Type B pancreatic cell (in vitro differentiated cells): Measurements from ENCODE around the gene TAF1. TPM values are rescaled to one million over a fixed set of nuclear protein-coding genes. Genes with fewer than 3 reads are reported as not detected.

ENCODE experiments used
- DNase-seq: peaks from one replicate; pipeline ENCODE4 v3.0.0; 2021; ENCODE audit warnings: mixed read lengths; ENCODE audit not compliant: unreplicated experiment; ENCODE audit errors: extremely low spot score
- H3K27ac Mint-ChIP-seq: 2 replicates; pipeline ENCODE4 v1.8.0; 2021; ENCODE audit warnings: mild to moderate bottlenecking, mixed read lengths
- H3K27me3 Mint-ChIP-seq: 2 replicates; pipeline ENCODE4 v1.8.0; 2021; ENCODE audit warnings: mixed read lengths
- H3K36me3 Mint-ChIP-seq: 2 replicates; pipeline ENCODE4 v1.8.0; 2021; ENCODE audit warnings: mixed read lengths
- H3K4me1 Mint-ChIP-seq: one replicate; pipeline ENCODE4 v1.8.0; 2021; ENCODE audit warnings: mixed read lengths; ENCODE audit not compliant: unreplicated experiment
- H3K4me3 Mint-ChIP-seq: 2 replicates; pipeline ENCODE4 v1.8.0; 2021; ENCODE audit warnings: mild to moderate bottlenecking, mixed read lengths
- H3K9me3 Mint-ChIP-seq: 2 replicates; pipeline ENCODE4 v1.8.0; 2021; ENCODE audit warnings: mixed read lengths
- total RNA-seq: library from RNA; stranded (reverse); gene quantifications from 2 replicates; pipeline ENCODE4 v1.2.1, GENCODE V29; 2021; ENCODE audit warnings: low replicate concordance
- TF ChIP-seq, protein P1 (sequence below): fragments of 200-600 bp; sonication (generic); conservative IDR thresholded peaks from 2 replicates; pipeline ENCODE4 v1.5.0; 2021; ENCODE audit warnings: antibody characterized with exemption, mild to moderate bottlenecking

TAF1 gene
- total RNA-seq, 1 donor from 2014 or later: 34.8 TPM

- Mint-ChIP-seq H3K4me3 (peak overlapping the region; percentile 58), H3K36me3 (peaks cover 4% of the 10 kb centered on the region), H3K27me3 (no peaks in the 10 kb centered on the region), H3K9me3 (no peaks in the 10 kb centered on the region), H3K27ac (no peak overlapping the region), H3K4me1 (peaks cover 4% of the 10 kb centered on the region)
- TF ChIP-seq, protein P1, sequence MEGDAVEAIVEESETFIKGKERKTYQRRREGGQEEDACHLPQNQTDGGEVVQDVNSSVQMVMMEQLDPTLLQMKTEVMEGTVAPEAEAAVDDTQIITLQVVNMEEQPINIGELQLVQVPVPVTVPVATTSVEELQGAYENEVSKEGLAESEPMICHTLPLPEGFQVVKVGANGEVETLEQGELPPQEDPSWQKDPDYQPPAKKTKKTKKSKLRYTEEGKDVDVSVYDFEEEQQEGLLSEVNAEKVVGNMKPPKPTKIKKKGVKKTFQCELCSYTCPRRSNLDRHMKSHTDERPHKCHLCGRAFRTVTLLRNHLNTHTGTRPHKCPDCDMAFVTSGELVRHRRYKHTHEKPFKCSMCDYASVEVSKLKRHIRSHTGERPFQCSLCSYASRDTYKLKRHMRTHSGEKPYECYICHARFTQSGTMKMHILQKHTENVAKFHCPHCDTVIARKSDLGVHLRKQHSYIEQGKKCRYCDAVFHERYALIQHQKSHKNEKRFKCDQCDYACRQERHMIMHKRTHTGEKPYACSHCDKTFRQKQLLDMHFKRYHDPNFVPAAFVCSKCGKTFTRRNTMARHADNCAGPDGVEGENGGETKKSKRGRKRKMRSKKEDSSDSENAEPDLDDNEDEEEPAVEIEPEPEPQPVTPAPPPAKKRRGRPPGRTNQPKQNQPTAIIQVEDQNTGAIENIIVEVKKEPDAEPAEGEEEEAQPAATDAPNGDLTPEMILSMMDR: no peak
- no peak for DNase-seq
Observed at GRCh38 chrX:71364221-71364620, 1.9 kb upstream of the TAF1 start.

DNA sequence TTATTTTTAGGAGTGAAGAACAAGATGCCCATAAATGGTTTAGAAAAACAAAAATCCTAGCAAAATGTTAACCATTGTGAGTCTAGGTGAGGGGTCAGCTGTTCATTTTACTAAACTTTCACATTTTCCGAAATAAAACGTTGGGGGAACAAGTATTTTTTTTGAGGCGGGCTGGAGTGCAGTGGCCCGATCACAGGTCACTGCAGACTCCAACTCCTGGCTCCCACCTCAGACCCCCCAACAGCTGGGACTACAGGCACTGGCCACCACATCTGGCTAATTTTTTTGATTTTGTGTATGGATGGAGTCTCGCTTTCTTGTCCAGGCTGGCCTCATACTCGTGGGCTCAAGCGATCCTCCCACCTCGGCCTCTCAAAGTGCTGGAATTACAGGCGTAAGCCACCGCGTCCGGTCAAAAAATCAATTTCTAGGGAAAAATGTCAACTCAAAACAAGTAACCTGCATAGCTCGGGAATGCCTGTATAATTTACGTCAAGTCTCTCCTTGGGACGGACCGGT is 742 bp upstream of the TAF1 start:
- TF ChIP-seq, protein P1: no peak
- peaks cover 4% of the 10 kb centered on the region for H3K4me1 Mint-ChIP-seq
- H3K4me3 Mint-ChIP-seq: peak overlapping the region; percentile 99
- no peaks in the 10 kb centered on the region for H3K9me3 Mint-ChIP-seq
- no peak for DNase-seq
- peaks cover 4% of the 10 kb centered on the region for H3K36me3 Mint-ChIP-seq
- H3K27ac Mint-ChIP-seq: peak overlapping the region; percentile 97
- H3K27me3 Mint-ChIP-seq: no peaks in the 10 kb centered on the region

DNA sequence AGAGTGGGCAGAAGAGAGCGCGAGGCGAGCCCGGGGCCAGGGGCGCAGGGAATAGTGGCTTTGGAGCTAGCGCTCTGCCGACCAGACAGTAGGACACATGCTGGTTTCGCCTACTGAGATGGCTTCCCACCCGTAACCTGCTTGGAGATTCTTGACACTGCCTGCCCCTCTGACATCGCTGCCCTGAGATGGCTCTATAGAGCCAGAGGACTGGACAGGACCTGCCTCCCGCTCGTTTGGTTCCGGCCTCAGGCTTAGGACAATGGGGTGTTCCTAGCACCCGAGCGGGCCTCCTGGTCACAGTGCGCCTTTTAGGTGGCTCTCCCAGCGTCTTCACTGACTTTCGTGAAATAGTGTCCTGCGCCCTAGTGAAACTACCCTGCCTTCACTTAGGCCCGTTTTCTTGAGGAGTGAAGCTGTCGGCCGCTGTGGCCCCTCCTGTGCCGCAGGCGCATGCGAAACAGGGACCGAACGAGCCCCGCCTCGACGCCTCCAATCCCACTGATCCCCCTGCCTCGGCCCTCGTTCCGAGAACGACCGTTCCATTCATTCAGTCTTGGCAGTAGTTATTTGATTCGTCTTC is 608 bp downstream of the TAF1 start:
- Mint-ChIP-seq H3K9me3 (no peaks in the 10 kb centered on the region), H3K27me3 (no peaks in the 10 kb centered on the region), H3K27ac (peak overlapping the region; percentile 97)

GRCh38 chrX:71367396-71367795 is 1.2 kb downstream of the TAF1 start:
- H3K9me3 Mint-ChIP-seq: no peaks in the 10 kb centered on the region
- no peak for DNase-seq
- H3K4me3 Mint-ChIP-seq: peak overlapping the region; percentile 99
- TF ChIP-seq, protein P1: no peak
- peaks cover 12% of the 10 kb centered on the region for H3K36me3 Mint-ChIP-seq
- peak overlapping the region; percentile 97 for H3K27ac Mint-ChIP-seq
- peaks cover 4% of the 10 kb centered on the region for H3K4me1 Mint-ChIP-seq
- no peaks in the 10 kb centered on the region for H3K27me3 Mint-ChIP-seq

More for the DNA sequence above, 608 bp downstream of the TAF1 start:
- peaks cover 4% of the 10 kb centered on the region for H3K4me1 Mint-ChIP-seq
- H3K4me3 Mint-ChIP-seq: peak overlapping the region; percentile 99
- H3K36me3 Mint-ChIP-seq: peaks cover 12% of the 10 kb centered on the region
- TF ChIP-seq, protein P1: no peak
- DNase-seq: no peak

DNA sequence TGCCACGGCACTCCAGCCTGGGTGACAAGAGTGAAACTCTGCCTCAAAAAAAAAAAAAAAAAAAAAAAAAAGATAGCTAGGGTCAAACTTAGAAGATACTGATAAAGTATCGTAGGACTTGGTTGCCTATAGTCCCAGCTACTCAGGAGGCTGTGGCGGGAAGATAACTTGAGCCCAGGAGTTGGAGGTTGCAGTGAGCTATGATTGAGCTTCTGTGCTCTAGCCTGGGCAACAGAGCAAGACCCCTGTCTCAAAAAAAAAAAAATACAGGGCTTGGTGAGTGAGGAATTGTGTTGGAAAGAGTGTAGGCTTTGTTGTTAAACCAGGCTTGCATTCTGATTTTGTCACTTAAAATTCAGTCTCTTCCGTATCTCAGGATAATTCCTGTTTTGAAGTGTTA is 6.2 kb downstream of the TAF1 start:
- Mint-ChIP-seq H3K27ac (no peak overlapping the region), H3K4me3 (no peak overlapping the region), H3K9me3 (no peaks in the 10 kb centered on the region), H3K36me3 (peaks cover 15% of the 10 kb centered on the region), H3K4me1 (no peaks in the 10 kb centered on the region), H3K27me3 (no peaks in the 10 kb centered on the region)
- DNase-seq: no peak
- TF ChIP-seq, protein P1: no peak
